GM23338 (cell line): ENCODE data around the gene XIRP2. TPM values are rescaled to one million over a fixed set of nuclear protein-coding genes. Genes with fewer than 3 reads are reported as not detected.
A peak's percentile ranks its signal among the peaks of the same experiment; 100 is the strongest.

Source experiments
- ATAC-seq: fragments of 200-7000 bp; cut with Tn5 transposase; 3 replicates; pipeline ENCODE4 v1.9.1; 2020
- DNase-seq: peaks from one replicate; pipeline ENCODE4 v3.0.0-alpha.2; 2015; ENCODE audit warnings: low spot score
- H2AFZ ChIP-seq: fragments of 200-600 bp; sonication (generic); 2 replicates; pipeline ENCODE4 v1.8.0; 2016; ENCODE audit warnings: antibody characterized with exemption, mild to moderate bottlenecking, moderate library complexity
- H3F3A ChIP-seq: fragments of 200-600 bp; sonication (generic); replicated peaks from 2 replicates; pipeline ENCODE4 v1.8.0; 2017; ENCODE audit warnings: antibody characterized with exemption, mixed run types, low read depth
- H3K27ac ChIP-seq: fragments of 200-600 bp; sonication (generic); 2 replicates; pipeline ENCODE4 v1.6.1; 2016; ENCODE audit warnings: low read depth
- H3K27me3 ChIP-seq: fragments of 200-600 bp; sonication (generic); 2 replicates; pipeline ENCODE4 v1.8.0; 2016; ENCODE audit warnings: mild to moderate bottlenecking, mixed run types, moderate library complexity; ENCODE audit not compliant: insufficient read depth
- H3K36me3 ChIP-seq: fragments of 200-600 bp; sonication (generic); 2 replicates; pipeline ENCODE4 v1.8.0; 2016; ENCODE audit warnings: mild to moderate bottlenecking; ENCODE audit not compliant: insufficient read depth
- H3K4me1 ChIP-seq: fragments of 200-600 bp; sonication (generic); 2 replicates; pipeline ENCODE4 v1.8.0; 2016; ENCODE audit warnings: mild to moderate bottlenecking, moderate library complexity; ENCODE audit not compliant: insufficient read depth
- H3K4me2 ChIP-seq: fragments of 200-600 bp; sonication (generic); 2 replicates; pipeline ENCODE4 v1.7.1; 2017; ENCODE audit warnings: mixed run types
- H3K4me3 ChIP-seq: fragments of 200-600 bp; sonication (generic); 2 replicates; pipeline ENCODE4 v1.6.1; 2016; ENCODE audit warnings: mixed run types
- H3K79me2 ChIP-seq: fragments of 200-600 bp; sonication (generic); replicated peaks from 2 replicates; pipeline ENCODE4 v1.8.0; 2017; ENCODE audit warnings: mild to moderate bottlenecking; ENCODE audit not compliant: insufficient read depth
- H3K9me2 ChIP-seq: fragments of 200-600 bp; sonication (generic); 2 replicates; pipeline ENCODE4 v1.8.0; 2017; ENCODE audit not compliant: insufficient read depth
- H4K20me1 ChIP-seq: fragments of 200-600 bp; sonication (generic); replicated peaks from 2 replicates; pipeline ENCODE4 v1.8.0; 2017; ENCODE audit warnings: mild to moderate bottlenecking; ENCODE audit not compliant: insufficient read depth
- H3K27ac Mint-ChIP-seq: 2 replicates; pipeline ENCODE4 v1.8.0; 2020; ENCODE audit warnings: inconsistent platforms, mild to moderate bottlenecking, moderate library complexity, mixed read lengths
- H3K27me3 Mint-ChIP-seq: 3 replicates; pipeline ENCODE4 v1.8.0; 2022; ENCODE audit warnings: low read depth, mild to moderate bottlenecking, moderate library complexity, mixed read lengths, inconsistent platforms; ENCODE audit not compliant: insufficient read depth, poor library complexity
- H3K36me3 Mint-ChIP-seq: 3 replicates; pipeline ENCODE4 v1.8.0; 2021; ENCODE audit warnings: low read depth, mild to moderate bottlenecking, inconsistent platforms, moderate library complexity, mixed read lengths
- H3K4me1 Mint-ChIP-seq: 3 replicates; pipeline ENCODE4 v1.8.0; 2020; ENCODE audit warnings: mild to moderate bottlenecking, inconsistent platforms, mixed read lengths
- H3K4me3 Mint-ChIP-seq: 3 replicates; pipeline ENCODE4 v1.8.0; 2021; ENCODE audit warnings: moderate library complexity, mild to moderate bottlenecking, inconsistent platforms, mixed read lengths
- H3K9me3 Mint-ChIP-seq: 3 replicates; pipeline ENCODE4 v1.8.0; 2020; ENCODE audit warnings: moderate library complexity, mild to moderate bottlenecking, inconsistent platforms, mixed read lengths
- EZH2 ChIP-seq: fragments of 200-600 bp; sonication (generic); IDR thresholded peaks from one replicate; pipeline ENCODE4 v1.8.0; 2017; ENCODE audit warnings: antibody characterized with exemption, mild to moderate bottlenecking, low read depth; ENCODE audit not compliant: unreplicated experiment
- EZH2phosphoT487 ChIP-seq: fragments of 200-600 bp; sonication (generic); IDR thresholded peaks from one replicate; pipeline ENCODE4 v1.8.1; 2018; ENCODE audit warnings: antibody characterized with exemption; ENCODE audit not compliant: unreplicated experiment
- JUNB ChIP-seq: IDR thresholded peaks from one replicate; pipeline ENCODE4 v1.6.1; 2016; ENCODE audit warnings: antibody characterized with exemption; ENCODE audit not compliant: unreplicated experiment
- NANOG ChIP-seq: IDR thresholded peaks from 2 replicates; pipeline ENCODE4 v1.6.1; 2016; ENCODE audit warnings: antibody characterized with exemption, borderline replicate concordance
- POLR2AphosphoS5 ChIP-seq: IDR thresholded peaks from 2 replicates; pipeline ENCODE4 v1.6.1; 2016; ENCODE audit warnings: antibody characterized with exemption, low read depth
- STAT1 ChIP-seq: IDR thresholded peaks from one replicate; pipeline ENCODE4 v1.6.1; 2016; ENCODE audit warnings: antibody characterized with exemption; ENCODE audit not compliant: unreplicated experiment
- ZNF114 ChIP-seq: fragments of 250-450 bp; sonication (Bioruptor Pico); IDR thresholded peaks from 2 replicates; pipeline ENCODE4 v1.5.0; 2020; ENCODE audit warnings: mild to moderate bottlenecking, moderate library complexity
- ZNF331 ChIP-seq: fragments of 250-450 bp; sonication (Bioruptor Pico); IDR thresholded peaks from 2 replicates; pipeline ENCODE4 v1.5.0; 2020; ENCODE audit warnings: low read depth, mild to moderate bottlenecking, moderate library complexity
- polyA plus RNA-seq: library from polyadenylated mRNA; unstranded; fragments of >200 nt; fragmentation: Nextera tagmentation; extraction: Ambion mirVana; gene quantifications from 2 replicates; pipeline ENCODE4 v1.2.1, GENCODE V29; 2016
- total RNA-seq: library from RNA; depleted of rRNA; stranded (reverse); fragments of >200 nt; shearing (Covaris generic); gene quantifications from 2 replicates; pipeline ENCODE4 v1.2.3, GENCODE V29; 2014
- TF ChIP-seq, protein P1 (sequence below): IDR thresholded peaks from one replicate; pipeline ENCODE4 v1.6.1; 2018; ENCODE audit warnings: antibody characterized with exemption; ENCODE audit not compliant: unreplicated experiment
- TF ChIP-seq, protein P2 (sequence below), 2 experiments: fragments of 200-600 bp in 1 of 2; sonication (generic) in 1 of 2; conservative IDR thresholded peaks; 2 replicates each; pipeline versions ENCODE4 v1.5.1 to v1.6.1; 2016 to 2017; ENCODE audit warnings: antibody characterized with exemption in 2 of 2, low read depth in 2 of 2, mild to moderate bottlenecking in 2 of 2, moderate library complexity in 1 of 2
- TF ChIP-seq, protein P3 (sequence below): IDR thresholded peaks from 2 replicates; pipeline ENCODE4 v1.6.1; 2016; ENCODE audit warnings: antibody characterized with exemption

XIRP2 gene
- total and polyA plus RNA-seq, 2 experiments from 2014 or later, result 0.17 to 0.31 TPM

DNA sequence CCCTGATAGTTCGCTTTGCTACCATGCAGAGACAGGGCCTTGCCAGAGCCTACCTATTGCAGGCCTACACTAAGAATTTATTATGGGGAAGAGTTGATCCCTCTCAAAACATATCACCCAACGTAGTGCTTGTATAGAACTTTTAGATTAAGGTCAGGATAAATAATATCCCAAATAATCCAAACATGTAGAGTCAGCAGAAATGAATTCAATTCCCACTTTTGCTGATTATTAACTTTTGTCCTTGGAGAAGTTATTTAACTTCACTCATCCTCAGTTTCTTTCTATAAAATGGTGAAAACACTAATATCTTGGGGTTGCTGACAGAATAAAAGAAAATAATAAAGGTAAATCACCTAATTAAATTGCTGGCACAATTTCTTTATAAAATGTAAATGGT, 294.1 kb downstream of the XIRP2 start:
- no peaks in the 10 kb centered on the region for H3K27me3 Mint-ChIP-seq
- Histone ChIP-seq H3K9me2 (no peaks in the 10 kb centered on the region), H3K4me2 (no peak overlapping the region), H3K36me3 (no peaks in the 10 kb centered on the region), H3K79me2 (no peaks in the 10 kb centered on the region), H2AFZ (no peak overlapping the region), H3K4me1 (no peaks in the 10 kb centered on the region), H4K20me1 (no peaks in the 10 kb centered on the region), H3K4me3 (no peak overlapping the region), H3K27me3 (no peaks in the 10 kb centered on the region), H3F3A (no peaks in the 10 kb centered on the region), H3K27ac (no peak overlapping the region)
- no peak overlapping the region for H3K4me3 Mint-ChIP-seq
- no peaks in the 10 kb centered on the region for H3K36me3 Mint-ChIP-seq
- ATAC-seq (no peak), DNase-seq (no peak)
- no peak overlapping the region for H3K27ac Mint-ChIP-seq
- H3K4me1 Mint-ChIP-seq, result peaks cover 10% of the 10 kb centered on the region; the same call in 2 of the 3 replicates
- TF ChIP-seq STAT1 (no peak), EZH2 (no peak), EZH2phosphoT487 (no peak), ZNF331 (no peak), ZNF114 (CRISPR knock-in tag) (no peak), JUNB (no peak), POLR2AphosphoS5 (no peak)
- TF ChIP-seq, protein P1, sequence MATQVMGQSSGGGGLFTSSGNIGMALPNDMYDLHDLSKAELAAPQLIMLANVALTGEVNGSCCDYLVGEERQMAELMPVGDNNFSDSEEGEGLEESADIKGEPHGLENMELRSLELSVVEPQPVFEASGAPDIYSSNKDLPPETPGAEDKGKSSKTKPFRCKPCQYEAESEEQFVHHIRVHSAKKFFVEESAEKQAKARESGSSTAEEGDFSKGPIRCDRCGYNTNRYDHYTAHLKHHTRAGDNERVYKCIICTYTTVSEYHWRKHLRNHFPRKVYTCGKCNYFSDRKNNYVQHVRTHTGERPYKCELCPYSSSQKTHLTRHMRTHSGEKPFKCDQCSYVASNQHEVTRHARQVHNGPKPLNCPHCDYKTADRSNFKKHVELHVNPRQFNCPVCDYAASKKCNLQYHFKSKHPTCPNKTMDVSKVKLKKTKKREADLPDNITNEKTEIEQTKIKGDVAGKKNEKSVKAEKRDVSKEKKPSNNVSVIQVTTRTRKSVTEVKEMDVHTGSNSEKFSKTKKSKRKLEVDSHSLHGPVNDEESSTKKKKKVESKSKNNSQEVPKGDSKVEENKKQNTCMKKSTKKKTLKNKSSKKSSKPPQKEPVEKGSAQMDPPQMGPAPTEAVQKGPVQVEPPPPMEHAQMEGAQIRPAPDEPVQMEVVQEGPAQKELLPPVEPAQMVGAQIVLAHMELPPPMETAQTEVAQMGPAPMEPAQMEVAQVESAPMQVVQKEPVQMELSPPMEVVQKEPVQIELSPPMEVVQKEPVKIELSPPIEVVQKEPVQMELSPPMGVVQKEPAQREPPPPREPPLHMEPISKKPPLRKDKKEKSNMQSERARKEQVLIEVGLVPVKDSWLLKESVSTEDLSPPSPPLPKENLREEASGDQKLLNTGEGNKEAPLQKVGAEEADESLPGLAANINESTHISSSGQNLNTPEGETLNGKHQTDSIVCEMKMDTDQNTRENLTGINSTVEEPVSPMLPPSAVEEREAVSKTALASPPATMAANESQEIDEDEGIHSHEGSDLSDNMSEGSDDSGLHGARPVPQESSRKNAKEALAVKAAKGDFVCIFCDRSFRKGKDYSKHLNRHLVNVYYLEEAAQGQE, result no peak
- TF ChIP-seq, protein P2, sequence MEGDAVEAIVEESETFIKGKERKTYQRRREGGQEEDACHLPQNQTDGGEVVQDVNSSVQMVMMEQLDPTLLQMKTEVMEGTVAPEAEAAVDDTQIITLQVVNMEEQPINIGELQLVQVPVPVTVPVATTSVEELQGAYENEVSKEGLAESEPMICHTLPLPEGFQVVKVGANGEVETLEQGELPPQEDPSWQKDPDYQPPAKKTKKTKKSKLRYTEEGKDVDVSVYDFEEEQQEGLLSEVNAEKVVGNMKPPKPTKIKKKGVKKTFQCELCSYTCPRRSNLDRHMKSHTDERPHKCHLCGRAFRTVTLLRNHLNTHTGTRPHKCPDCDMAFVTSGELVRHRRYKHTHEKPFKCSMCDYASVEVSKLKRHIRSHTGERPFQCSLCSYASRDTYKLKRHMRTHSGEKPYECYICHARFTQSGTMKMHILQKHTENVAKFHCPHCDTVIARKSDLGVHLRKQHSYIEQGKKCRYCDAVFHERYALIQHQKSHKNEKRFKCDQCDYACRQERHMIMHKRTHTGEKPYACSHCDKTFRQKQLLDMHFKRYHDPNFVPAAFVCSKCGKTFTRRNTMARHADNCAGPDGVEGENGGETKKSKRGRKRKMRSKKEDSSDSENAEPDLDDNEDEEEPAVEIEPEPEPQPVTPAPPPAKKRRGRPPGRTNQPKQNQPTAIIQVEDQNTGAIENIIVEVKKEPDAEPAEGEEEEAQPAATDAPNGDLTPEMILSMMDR (conservative IDR thresholded peaks at IDR 0.05; ENCODE audit: low read depth in 2 of 2), result no peak
- H3K9me3 Mint-ChIP-seq, result no peaks in the 10 kb centered on the region

DNA sequence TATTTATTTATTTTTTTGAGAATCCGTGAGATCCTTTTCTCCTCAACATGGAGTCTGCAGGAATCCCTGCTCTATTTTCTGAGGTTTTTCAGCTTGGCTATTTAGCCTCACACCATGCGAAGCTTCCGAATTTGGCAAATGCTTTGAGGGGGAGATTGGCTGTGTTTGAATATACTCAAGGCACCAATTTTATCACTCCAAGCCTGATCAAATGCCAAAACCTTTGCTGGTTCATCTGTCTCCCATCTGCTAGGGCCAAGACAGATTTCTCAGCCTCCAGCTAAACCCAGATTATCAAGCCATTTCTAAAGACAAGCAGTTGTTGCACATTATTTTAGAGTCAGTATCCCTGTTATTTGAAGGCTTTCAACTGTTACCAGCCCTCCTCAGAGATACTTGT, 295.7 kb downstream of the XIRP2 start:
- TF ChIP-seq, protein P2 (conservative IDR thresholded peaks at IDR 0.05; ENCODE audit: low read depth in 2 of 2), result no peak
- TF ChIP-seq, protein P3, sequence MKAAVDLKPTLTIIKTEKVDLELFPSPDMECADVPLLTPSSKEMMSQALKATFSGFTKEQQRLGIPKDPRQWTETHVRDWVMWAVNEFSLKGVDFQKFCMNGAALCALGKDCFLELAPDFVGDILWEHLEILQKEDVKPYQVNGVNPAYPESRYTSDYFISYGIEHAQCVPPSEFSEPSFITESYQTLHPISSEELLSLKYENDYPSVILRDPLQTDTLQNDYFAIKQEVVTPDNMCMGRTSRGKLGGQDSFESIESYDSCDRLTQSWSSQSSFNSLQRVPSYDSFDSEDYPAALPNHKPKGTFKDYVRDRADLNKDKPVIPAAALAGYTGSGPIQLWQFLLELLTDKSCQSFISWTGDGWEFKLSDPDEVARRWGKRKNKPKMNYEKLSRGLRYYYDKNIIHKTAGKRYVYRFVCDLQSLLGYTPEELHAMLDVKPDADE, result no peak
- TF ChIP-seq STAT1 (no peak), ZNF114 (CRISPR knock-in tag) (no peak), EZH2 (no peak), NANOG (no peak), ZNF331 (no peak), POLR2AphosphoS5 (no peak)
- TF ChIP-seq, protein P1, result no peak
- DNase-seq, result no peak
- peak overlapping the region; percentile 83 for H2AFZ ChIP-seq
- no peaks in the 10 kb centered on the region for H3F3A ChIP-seq
- H3K9me2 ChIP-seq, result no peaks in the 10 kb centered on the region
- no peak for ATAC-seq
- H3K27me3 Mint-ChIP-seq, result no peaks in the 10 kb centered on the region
- no peaks in the 10 kb centered on the region for H3K9me3 Mint-ChIP-seq
- no peaks in the 10 kb centered on the region for H3K79me2 ChIP-seq
- H3K36me3 ChIP-seq, result no peaks in the 10 kb centered on the region
- H3K4me2 ChIP-seq, result no peak overlapping the region
- H3K4me3 Mint-ChIP-seq, result no peak overlapping the region
- peaks cover 10% of the 10 kb centered on the region; the same call in 2 of the 3 replicates for H3K4me1 Mint-ChIP-seq
- H3K27ac ChIP-seq, result no peak overlapping the region
- no peaks in the 10 kb centered on the region for H3K27me3 ChIP-seq
- no peaks in the 10 kb centered on the region for H4K20me1 ChIP-seq
- H3K27ac Mint-ChIP-seq, result no peak overlapping the region
- no peaks in the 10 kb centered on the region for H3K36me3 Mint-ChIP-seq
- H3K4me3 ChIP-seq, result no peak overlapping the region
- no peaks in the 10 kb centered on the region for H3K4me1 ChIP-seq
